ENCODE measurements around the gene TMEM30A.

Gene TMEM30A

DNA sequence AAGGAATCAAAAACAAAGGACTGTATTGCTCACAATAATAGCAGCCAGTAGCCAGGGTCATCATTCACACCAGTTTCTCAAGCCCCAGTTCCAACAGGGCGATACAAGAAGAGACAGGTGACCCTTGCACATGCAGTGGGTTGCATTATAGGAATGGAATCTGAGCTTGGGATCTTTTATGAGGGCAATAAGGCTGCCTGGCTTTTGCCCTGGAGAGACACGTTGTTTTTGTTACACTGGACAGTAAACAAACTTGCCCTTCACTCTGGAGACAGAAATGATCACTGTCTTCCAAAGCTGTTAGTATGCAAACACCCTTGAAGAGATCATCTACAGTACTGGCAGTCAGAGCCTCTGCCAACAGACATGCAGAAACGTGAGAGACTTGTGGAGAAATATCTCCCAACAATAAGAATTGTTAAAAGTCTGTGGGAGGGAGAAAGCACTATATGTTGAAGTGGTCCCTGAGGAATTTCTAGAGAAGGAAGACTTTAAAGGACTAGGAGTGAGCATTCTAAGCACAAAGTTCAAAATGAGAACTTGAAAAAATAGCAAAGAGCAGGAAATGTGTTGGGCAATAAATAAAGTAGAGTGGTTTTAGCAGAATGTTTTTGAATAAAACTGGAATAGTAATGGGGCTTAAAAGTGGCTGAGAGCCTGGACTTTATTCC, 72.5 kb downstream of the TMEM30A start:
- no peak for DNase-seq

DNA sequence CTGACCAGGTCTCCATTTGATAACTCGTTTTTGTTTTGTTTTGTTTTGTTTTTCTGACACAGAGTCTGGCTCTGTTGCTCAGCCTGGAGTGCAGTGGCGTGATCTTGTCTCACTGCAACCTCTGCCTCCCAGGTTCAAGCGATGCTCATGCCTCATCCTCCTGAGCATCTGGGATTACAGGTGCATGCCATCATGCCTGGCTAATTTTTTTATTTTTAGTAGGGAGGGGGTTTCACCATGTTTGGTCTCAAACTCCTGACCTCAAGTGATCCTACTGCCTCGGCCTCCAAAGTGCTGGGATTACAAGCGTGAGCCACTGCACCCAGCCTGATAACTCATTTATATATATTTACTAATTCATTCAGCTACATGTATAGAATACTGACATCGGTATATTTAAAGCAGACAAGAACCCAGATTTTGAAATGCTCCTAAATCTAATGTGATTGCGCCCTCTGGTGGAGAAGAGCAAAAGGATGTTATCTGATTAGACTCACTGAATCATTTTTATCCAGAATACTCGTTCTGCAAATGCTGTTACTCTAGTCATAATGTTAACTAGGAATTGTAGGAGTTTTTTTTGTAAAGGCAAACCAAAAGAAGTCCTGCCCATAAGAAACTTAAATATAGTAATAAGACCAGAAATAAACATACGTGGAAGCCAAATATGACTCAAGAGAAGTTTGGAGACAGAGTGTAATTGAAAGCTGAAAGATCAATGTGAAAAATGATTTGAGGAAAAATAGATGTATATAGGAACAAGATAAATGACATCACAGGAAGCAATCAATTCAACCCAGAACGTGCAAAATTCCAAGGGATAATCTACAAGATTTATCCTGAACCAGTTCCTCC, 73.5 kb downstream of the TMEM30A start:
- peak; percentile 81 for DNase-seq

DNA sequence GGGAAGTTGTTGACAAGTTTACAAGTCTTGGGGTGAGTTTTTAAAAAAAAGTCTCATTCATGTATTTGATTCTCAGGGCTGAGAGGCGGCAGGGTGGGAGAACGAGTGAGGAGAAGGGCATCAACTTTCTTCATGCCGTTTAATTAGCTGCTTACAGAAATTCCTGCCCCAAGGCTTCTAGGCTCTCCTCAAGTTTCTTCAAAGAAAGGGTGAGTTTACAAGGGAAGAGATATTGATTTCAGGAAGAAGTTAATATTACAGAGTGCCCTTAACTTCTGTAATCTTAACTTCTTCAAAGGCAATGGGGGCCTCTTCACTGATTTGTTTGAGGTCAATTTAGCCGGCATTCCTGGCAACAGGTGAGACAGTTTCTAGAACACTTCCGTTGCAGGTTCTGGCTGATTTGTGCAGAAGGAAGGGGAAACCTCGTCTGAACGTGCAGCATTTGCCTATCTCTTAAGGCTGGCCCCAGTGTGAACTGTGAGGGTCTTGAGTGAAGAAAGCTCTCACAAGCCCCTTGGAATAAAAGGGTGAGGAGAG, 75.3 kb downstream of the TMEM30A start:
- DNase-seq = no peak

DNA sequence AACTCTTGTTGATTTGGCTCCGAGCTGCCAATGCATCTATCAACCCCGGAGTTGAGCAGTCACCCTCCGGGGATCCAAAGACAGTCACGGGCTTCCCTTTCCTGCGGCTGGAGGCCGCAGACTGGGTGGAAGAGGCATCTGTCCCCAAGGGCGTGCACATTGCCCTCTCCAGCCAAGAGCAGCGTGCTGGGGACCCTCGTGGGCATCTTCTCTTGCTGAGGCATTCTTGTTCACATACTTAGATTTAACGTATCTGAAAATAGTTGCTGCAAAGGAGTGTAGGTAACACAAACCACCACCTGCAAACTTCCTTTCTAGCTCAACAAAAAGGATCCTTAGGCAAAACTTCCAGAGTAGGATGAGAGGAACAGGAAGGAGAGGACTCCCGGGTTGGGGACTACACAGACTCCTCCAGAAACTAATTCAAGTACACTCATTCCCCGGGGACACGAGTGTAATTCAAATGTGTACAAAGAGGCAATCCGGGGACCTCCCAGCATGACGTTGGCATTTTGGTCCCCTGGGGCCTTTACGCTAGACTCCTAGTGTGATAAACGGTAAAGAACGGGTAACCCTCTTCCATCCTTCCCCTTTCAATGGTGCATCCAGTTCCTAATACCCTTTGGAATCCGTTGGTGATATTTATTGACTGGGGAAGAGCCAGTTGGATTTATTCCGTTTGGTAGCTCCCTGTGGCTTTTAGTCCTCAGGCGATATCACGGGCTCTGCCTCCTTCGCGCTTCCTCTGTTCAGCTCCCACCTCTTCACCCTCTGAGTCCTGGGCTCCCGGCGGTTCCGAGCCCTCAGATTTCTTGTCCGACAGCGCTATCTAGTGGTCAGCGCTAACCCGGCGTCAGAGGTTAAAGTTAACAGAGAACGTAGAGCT, 76.1 kb downstream of the TMEM30A start:
- peak; percentile 86 for DNase-seq

DNA sequence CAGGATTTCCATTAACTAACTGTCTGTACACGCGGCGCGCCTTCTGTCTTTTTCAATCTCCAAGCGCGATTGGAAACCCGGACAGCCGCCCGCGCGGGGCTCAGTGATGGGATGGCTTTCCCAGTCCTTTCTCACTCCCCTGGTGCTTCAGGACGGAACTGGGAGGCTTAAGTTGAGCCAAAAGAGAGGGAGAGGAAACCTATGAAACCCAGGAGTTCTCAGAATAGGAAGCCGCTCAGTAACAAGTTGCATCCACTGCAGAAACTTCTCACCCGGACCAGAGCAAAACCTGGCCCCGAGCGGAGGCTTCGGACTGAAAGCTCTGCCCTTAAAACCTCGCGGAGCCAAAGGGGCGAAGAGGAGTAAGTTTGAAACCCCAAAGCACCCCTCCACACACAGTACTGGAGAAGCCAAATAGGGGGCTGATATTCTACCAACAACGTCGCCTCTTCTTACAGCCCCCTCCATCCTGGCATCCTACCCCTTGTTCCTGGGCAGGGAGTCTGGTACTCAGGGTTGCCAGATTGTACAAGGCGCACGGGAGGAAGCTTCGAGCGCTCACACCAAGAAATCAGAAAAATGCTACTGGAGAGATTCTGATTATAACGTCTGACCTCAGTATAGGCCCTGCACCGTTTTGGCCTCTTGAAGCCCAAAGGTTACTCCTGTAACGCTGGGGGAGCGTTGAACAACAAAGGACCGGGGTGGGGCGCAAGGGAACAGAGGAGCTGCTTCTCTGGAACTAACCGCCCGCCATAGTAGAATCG, 77.8 kb downstream of the TMEM30A start:
- no peak for DNase-seq

DNA sequence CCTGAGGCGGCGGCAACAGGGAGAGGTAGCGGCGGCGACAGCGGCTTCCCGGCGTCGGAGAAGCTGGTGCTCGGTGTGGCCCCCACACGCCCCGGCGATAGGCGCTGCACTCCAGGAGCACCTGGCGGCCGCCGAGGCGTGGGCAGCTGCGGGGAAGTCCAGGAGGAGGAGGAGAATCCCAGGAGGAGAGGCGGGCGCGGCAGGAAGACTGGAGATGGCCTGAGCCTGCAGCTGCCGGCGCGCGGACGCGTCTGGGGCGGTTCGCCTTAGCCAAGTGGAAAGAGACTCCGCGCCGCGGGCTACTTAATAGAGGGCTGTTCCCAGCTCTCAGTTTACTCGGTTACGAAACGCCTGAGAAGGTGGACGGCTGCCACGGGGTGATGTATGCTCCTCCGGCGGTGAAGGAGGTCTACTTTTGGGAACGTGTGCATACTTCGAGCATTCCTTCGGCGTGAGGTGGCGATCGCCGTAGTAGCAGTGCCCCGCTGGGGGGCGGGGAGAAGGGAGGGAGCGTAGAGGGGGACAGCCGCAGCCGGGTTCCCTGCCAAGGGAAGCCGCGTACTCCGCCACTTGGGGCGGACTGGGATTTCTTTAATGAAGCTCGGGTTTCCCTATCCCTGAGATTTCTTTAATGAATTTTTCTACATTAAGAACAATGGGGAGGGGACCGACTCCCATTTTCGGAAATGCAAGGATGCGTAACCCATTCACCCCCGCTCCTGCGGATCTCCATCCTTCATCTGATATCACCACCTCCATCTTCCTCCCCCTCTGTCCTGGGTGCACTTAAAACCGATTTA, 78.6 kb downstream of the TMEM30A start, which contains the start of gene COL12A1:
TSS of gene COL12A1 (minus strand) at position 278 of the 800 bp plus-strand sequence. CDS start 3,261 bp downstream, outside the sequence.
- peak; percentile 100 for DNase-seq

DNA sequence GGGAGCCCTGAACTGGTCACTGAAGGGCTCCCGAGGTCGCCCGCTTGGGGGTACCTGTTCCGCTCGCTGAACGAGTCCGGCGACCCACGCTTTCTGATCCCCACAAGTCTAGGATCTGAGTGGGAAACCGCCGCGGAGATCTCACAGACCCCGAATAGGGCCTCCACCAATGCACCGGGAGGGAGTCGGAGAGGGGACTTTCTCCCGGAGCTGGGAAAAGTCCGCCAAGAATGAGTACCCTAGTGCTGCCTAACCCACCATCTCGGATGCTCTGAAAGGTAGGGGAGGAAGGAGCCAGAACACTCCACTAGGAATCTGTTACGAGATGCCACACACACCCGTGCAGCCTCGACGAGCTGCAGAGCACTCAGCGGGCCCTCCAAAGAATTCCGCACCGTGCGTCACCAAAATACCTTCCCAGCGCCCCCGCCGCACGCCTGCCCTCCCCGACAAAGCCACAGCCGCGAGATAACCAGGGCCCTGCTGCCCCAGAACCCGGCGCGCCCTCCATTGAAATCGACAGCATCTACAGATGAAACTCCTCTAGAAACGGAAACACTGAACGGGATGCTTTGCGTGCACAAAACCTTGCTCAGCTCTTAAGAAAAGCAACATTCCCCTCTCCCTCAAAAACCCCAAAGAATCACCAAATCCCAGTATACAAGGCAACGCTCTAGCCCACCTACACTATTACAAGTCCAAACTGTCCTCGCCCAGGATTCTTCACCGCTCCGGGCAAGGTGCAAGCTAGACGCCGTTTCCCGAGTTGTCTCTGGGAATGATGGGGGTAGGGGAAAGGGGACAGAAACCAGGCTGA, 79.4 kb downstream of the TMEM30A start:
- DNase-seq = peak; percentile 79

DNA sequence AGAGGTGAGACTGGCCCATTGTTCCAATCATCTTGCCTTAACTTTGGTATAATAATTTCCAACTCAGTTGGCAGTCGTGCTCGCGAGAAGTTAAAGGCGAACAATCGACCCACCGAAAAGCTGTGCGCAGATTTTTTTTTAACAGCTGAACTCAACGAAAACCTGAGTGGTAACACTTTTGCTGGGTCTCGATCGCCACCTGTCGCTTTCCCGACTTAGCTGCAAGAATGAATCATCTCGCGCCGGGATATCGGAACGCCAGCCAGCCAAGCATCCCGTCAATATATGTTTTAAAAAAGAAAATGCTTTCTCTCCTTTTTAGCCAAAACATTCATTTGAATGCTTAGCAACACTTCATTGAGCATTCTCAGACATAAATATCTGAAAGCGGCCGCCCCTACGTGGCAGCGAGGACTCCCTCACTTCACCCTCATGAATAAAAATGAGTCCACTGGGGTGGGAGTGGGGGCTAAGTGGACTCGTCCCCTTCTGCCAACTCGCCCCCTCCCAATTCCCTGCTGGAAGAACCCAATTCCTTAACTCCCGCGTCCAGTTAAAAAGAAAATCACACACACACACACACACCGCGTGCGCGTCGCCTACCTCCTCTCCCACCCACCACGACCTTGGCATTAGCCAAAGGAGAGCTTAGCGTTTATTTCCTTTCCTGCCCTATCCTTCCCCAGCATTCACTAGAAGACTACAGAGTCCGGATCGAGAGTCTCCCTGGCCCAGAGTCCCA, 80.2 kb downstream of the TMEM30A start:
- peak; percentile 95 for DNase-seq

DNA sequence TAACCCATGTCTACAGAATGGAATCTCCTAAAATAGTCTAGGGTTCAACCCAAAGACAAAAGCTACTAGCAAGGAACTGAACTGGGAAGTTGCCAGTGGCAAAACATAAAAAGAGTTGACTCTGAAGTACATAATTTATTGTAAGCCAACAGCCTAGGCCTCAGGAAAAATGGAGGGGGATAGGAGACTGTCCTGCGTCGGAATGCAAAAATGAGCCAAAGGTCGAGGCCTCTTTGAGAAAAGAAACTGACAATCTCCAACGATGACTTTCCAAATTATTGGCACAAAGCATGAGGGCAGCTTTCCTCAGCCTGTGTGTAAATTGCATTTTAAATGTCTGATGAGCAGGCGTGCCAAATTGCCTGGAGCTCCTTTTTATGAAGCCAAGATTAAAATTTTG, 80.9 kb downstream of the TMEM30A start:
- peak; percentile 61 for DNase-seq

All from fibroblast of upper back skin (primary cell).